NT2/D1 (cell line): ENCODE results near the gene RBM42.

Experiments used
- DNase-seq: peaks from one replicate; pipeline ENCODE4 v3.0.0-alpha.2; 2011; ENCODE audit warnings: low read depth, low spot score
- H3K27me3 ChIP-seq: 2 replicates; pipeline ENCODE4 v1.6.0; 2011; ENCODE audit warnings: mild to moderate bottlenecking; ENCODE audit not compliant: insufficient read length, insufficient read depth
- H3K36me3 ChIP-seq: 2 replicates; pipeline ENCODE4 v1.6.1; 2011; ENCODE audit warnings: mild to moderate bottlenecking, low read length, mixed read lengths; ENCODE audit not compliant: insufficient read depth, insufficient read length
- H3K4me1 ChIP-seq: 2 replicates; pipeline ENCODE4 v1.5.1; 2011; ENCODE audit not compliant: insufficient read depth, insufficient read length
- H3K4me3 ChIP-seq: 2 replicates; pipeline ENCODE4 v1.5.1; 2011; ENCODE audit warnings: low read depth; ENCODE audit not compliant: insufficient read length
- H3K9ac ChIP-seq: 2 replicates; pipeline ENCODE4 v1.6.0; 2011; ENCODE audit warnings: low read depth; ENCODE audit not compliant: insufficient read length
- H3K9me3 ChIP-seq: 2 replicates; pipeline ENCODE4 v1.5.1; 2011; ENCODE audit warnings: mild to moderate bottlenecking, low read length; ENCODE audit not compliant: insufficient read depth
- SUZ12 ChIP-seq: IDR thresholded peaks from 2 replicates; pipeline ENCODE4 v1.6.1; 2011; ENCODE audit not compliant: insufficient read length, insufficient read depth; ENCODE audit errors: extremely low read depth
- YY1 ChIP-seq: IDR thresholded peaks from 2 replicates; pipeline ENCODE4 v1.6.1; 2011; ENCODE audit not compliant: insufficient read length, insufficient read depth
- ZNF274 ChIP-seq: IDR thresholded peaks from 2 replicates; pipeline ENCODE4 v1.6.1; 2011; ENCODE audit warnings: mild to moderate bottlenecking, low read depth, low read length

Gene RBM42

GRCh38 chr19:35609851-35610353 is 18.9 kb upstream of the RBM42 start:
- no peak for DNase-seq
- Histone ChIP-seq H3K4me3 (no peak overlapping the region), H3K4me1 (peaks cover 4% of the 10 kb centered on the region), H3K9me3 (peaks cover 29% of the 10 kb centered on the region; the same call in 1 of the 2 replicates), H3K27me3 (peaks cover 6% of the 10 kb centered on the region), H3K36me3 (peaks cover 8% of the 10 kb centered on the region), H3K9ac (no peak overlapping the region)
- no peak for TF ChIP-seq ZNF274
- TF ChIP-seq YY1: no peak
- no peak for TF ChIP-seq SUZ12

GRCh38 chr19:35612224-35612558 is 16.6 kb upstream of the RBM42 start:
- DNase-seq: no peak
- peak overlapping the region; percentile 76 for H3K9ac ChIP-seq
- no peak for TF ChIP-seq SUZ12
- TF ChIP-seq YY1: no peak
- no peak for TF ChIP-seq ZNF274
- H3K36me3 ChIP-seq: peaks cover 18% of the 10 kb centered on the region
- H3K4me3 ChIP-seq: peak overlapping the region; percentile 66
- peaks cover 14% of the 10 kb centered on the region; the same call in 1 of the 2 replicates for H3K9me3 ChIP-seq
- peaks cover 4% of the 10 kb centered on the region for H3K4me1 ChIP-seq
- peaks cover 6% of the 10 kb centered on the region for H3K27me3 ChIP-seq

GRCh38 chr19:35612559-35613321 is 16.1 kb upstream of the RBM42 start, which contains the start of gene HAUS5:
Gene HAUS5, plus strand, starts transcription at chr19:35612735. Its CDS starts 60 bp downstream, at chr19:35612795.
- TF ChIP-seq YY1 (no peak), SUZ12 (no peak), ZNF274 (no peak)
- H3K4me3 ChIP-seq: peak within 1 kb of the TSS; percentile 66
- peak within 1 kb of the TSS; percentile 76 for H3K9ac ChIP-seq
- H3K4me1 ChIP-seq: peaks cover 4% of the 10 kb centered on the region
- peaks cover 9% of the 10 kb centered on the region; the same call in 1 of the 2 replicates for H3K9me3 ChIP-seq
- peaks cover 6% of the 10 kb centered on the region for H3K27me3 ChIP-seq
- peaks cover 23% of the 10 kb centered on the region for H3K36me3 ChIP-seq
- DNase-seq: peak; percentile 85

- TF ChIP-seq SUZ12: no peak
- no peak for TF ChIP-seq ZNF274
- TF ChIP-seq YY1: no peak
- Histone ChIP-seq H3K27me3 (peaks cover 6% of the 10 kb centered on the region), H3K9me3 (peaks cover 3% of the 10 kb centered on the region; the same call in 1 of the 2 replicates), H3K36me3 (peaks cover 30% of the 10 kb centered on the region), H3K4me3 (no peak overlapping the region), H3K4me1 (peaks cover 4% of the 10 kb centered on the region), H3K9ac (no peak overlapping the region)
- DNase-seq: no peak
Observed at GRCh38 chr19:35613574-35613973, 15.3 kb upstream of the RBM42 start.

GRCh38 chr19:35615036-35615435 is 13.8 kb upstream of the RBM42 start:
- Histone ChIP-seq H3K9me3 (no peaks in the 10 kb centered on the region), H3K4me3 (no peak overlapping the region), H3K4me1 (peaks cover 4% of the 10 kb centered on the region), H3K36me3 (peaks cover 40% of the 10 kb centered on the region), H3K27me3 (peaks cover 6% of the 10 kb centered on the region), H3K9ac (no peak overlapping the region)
- TF ChIP-seq ZNF274 (no peak), YY1 (no peak), SUZ12 (no peak)
- no peak for DNase-seq

- no peaks in the 10 kb centered on the region for H3K27me3 ChIP-seq
- no peak overlapping the region for H3K9ac ChIP-seq
- peaks cover 62% of the 10 kb centered on the region for H3K36me3 ChIP-seq
- H3K9me3 ChIP-seq: no peaks in the 10 kb centered on the region
- TF ChIP-seq ZNF274 (no peak), YY1 (no peak), SUZ12 (no peak)
- no peak for DNase-seq
- H3K4me1 ChIP-seq: no peaks in the 10 kb centered on the region
- no peak overlapping the region for H3K4me3 ChIP-seq
Observed at GRCh38 chr19:35618857-35619256, 10.0 kb upstream of the RBM42 start.

- Histone ChIP-seq H3K4me3 (no peak overlapping the region), H3K4me1 (no peaks in the 10 kb centered on the region), H3K9ac (no peak overlapping the region), H3K27me3 (no peaks in the 10 kb centered on the region), H3K36me3 (peaks cover 62% of the 10 kb centered on the region), H3K9me3 (no peaks in the 10 kb centered on the region)
- TF ChIP-seq YY1: no peak
- TF ChIP-seq SUZ12: no peak
- no peak for TF ChIP-seq ZNF274
- DNase-seq: no peak
Observed at GRCh38 chr19:35619290-35619923, 9.4 kb upstream of the RBM42 start.
